GM04503 (cell line): ENCODE data around the gene DIP2A.
"Not testable (repeated sequence)": the region's sequence is repeated elsewhere in the genome, so short reads cannot be mapped to it uniquely, and the experiment has no call there.

Source experiments
- DNase-seq: peaks from one replicate; pipeline ENCODE4 v3.0.0-alpha.2; 2012; ENCODE audit warnings: low read depth

DIP2A gene

GRCh38 chr21:46425041-46425440, 33.6 kb upstream of the DIP2A start:
- no peak for DNase-seq

DNA sequence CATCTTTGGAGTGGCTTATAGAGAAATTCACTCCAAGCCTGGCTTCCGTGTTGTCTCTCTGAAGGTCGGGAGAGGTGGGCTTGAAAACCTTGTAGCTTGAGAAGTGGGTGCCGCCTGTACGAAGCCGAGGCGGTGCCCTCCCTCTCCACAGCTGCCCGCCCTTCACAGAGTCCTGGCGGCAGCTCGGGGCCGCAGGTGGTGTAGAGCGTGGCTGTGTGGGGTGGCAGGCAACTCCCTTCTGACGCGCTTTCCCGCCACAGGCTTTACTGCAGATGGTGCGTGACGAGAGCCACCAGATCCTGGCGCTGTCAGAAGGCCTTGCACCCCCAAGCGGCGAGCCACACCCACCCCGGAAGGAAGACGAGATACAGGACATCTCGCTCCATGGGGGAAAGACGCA, 33.1 kb upstream of the DIP2A start:
- no peak for DNase-seq

- DNase-seq = no peak
Observed at GRCh38 chr21:46426313-46427046, 32.2 kb upstream of the DIP2A start.

- no peak for DNase-seq
Observed at GRCh38 chr21:46427516-46427915, 31.2 kb upstream of the DIP2A start.

DNA sequence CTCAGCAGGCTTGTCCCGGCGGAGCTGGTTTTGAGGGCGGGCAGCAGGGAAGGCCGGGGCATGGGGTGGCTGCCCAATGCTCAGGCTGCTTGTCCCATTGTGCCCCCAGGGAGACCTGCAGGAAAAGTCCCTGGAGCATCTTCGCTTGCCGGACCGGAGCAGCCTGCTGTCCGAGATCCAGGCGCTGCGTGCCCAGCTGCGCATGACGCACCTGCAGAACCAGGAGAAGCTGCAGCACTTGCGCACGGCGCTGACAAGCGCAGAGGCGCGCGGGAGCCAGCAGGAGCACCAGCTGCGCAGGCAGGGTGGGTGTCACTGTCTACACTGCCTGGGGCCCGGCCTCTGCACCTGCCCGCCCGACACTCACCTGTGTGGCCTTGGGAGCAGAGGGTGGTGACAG, 30.4 kb upstream of the DIP2A start:
- DNase-seq = no peak

- no peak for DNase-seq
Observed at GRCh38 chr21:46428987-46429710, 29.5 kb upstream of the DIP2A start.

DNA sequence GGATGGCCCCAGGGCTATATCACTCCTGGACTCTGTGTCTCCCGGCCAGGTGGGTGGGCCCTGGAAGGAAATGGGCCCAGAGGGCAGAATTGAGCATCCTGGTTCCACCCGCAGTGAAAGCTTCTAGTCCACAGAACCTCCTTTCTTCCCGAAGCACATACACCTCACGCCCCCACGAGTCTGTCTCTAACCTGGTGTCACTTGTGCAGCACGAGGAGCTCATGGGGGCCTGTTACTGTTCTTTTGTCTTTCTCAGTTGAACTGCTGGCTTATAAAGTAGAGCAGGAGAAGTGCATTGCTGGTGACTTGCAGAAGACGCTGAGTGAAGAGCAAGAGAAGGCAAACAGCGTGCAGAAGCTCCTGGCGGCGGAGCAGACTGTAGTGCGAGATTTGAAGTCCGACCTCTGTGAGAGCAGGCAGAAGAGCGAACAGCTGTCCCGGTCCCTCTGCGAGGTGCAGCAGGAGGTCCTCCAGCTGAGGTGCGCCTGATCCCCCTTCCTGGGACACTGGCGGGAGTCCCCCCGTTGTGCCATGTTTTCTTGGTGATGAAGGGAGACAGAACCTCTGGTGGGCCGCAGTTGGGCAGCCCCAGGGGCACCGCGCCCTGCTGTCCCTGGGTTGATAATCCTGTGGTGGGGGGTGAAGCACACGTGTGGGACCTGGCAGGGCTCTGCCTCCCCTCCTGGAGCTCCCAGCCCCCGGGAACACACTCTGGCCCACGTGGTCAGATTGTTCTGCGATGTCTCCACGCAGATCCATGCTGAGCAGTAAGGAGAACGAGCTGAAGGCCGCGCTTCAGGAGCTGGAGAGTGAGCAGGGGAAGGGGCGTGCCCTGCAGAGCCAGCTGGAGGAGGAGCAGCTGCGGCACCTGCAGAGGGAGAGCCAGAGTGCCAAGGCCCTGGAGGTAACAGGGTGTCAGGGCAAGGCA, 28.7 kb upstream of the DIP2A start:
- no peak for DNase-seq

GRCh38 chr21:46431448-46431847, 27.2 kb upstream of the DIP2A start:
- DNase-seq = no peak

GRCh38 chr21:46431884-46432488, 26.7 kb upstream of the DIP2A start:
- DNase-seq = no peak

DNA sequence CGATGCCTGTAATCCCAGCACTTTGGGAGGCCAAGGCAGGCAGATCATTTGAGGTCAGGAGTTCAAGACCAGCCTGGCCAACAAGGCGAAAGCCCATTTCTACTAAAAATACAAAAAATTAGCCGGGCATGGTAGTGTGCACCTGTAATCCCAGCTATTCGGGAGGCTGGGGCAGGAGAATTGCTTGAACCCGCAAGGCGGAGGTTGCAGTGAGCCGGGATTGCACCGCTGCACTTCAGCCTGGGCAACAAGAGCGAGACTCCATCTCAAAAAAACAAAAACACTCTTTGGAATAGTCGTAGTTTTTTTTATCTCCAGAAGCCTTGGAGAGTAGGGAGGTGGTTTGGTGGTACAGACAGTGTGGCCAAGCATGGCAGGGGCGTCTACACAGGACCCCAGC, 25.6 kb upstream of the DIP2A start:
- not testable (repeated sequence) for DNase-seq

DNA sequence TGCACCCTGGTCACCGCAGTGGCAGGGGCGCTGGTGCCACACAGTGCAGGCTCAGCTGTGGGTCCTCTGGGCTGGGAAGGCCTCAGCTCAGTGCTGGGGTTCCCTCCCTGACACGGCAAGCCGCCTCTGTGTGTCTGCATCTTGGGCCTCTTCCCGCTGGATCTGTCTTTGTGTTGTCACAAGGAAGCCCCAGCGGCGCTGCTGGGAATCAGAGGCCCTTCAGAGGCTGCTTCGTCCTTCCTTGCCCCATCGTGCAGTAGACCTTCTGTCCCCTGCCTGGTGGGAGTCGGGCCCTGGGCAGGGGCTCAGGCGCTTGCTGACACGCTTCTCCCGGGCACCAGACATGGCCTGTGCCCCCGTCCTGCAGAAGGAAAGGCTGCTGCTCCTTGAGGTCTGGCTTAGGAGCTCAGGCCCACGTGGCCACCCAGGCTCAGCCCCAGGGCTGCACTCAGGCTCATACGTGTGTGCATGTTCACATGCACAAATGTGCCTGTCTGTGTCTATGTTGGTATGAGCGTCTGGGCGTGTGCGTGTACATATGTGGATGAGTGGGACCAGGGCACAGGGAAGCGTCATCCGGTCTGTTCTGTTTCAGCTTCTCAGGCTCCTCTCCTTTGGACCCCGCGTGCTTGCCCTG, 24.3 kb upstream of the DIP2A start:
- DNase-seq = no peak

DNA sequence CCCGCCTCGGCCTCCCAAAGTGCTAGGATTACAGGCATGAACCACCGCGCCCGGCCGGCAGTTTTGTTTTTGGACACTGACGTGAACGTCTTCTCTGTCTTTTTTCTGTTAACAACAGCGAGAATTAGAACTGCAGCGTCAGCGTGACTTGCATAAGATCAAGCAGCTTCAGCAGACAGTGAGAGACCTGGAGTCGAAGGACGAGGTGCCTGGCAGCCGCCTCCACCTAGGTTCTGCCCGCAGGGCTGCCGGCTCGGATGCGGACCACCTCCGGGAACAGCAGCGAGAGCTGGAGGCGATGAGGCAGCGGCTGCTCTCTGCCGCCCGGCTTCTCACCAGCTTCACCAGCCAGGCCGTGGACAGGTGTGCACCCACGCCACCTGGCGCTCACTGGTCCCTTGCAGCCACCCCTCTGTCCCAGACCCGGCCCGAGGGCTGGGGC, 22.9 kb upstream of the DIP2A start:
- no peak for DNase-seq

DNA sequence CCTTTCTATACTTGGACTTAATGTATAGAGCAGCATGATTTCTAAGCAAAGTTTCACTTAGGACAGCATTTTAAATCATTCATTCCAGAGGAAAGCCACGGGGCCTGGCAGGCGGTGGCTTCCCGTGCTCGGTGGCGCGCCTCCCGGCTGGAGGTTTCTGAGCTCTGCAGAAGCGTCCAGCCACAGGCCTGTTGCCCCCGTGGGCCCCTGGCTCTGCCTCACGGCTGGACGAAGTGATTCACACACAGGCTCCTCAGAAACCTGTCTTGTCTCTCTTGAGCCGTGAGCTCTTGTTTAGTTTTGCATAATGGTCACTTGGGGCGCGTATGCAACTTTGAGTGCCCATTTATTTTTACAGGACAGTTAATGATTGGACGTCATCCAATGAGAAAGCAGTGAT, 22.1 kb upstream of the DIP2A start:
- no peak for DNase-seq

DNA sequence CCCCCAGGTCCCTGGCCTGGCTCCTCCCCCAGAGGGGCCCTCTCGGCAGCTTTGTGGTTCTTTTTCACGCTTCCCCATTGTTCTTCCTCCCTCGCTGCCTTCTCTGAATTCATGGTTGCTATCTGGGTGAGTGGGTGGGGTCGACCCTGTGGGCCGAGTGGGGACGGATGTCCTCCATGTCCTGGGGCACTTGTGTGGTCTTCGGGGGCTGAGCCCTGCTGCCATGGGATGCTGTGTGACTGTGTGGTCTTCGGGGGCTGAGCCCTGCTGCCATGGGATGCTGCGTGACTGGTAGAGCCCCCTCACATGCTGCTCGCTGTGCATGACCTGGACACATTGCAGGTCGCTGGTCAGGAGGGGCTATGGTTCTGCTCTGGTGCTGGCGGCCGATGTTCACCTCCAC, 21.6 kb upstream of the DIP2A start:
- no peak for DNase-seq

- DNase-seq = no peak
Observed at GRCh38 chr21:46437511-46437910, 21.2 kb upstream of the DIP2A start.

GRCh38 chr21:46438241-46438640, 20.4 kb upstream of the DIP2A start:
- DNase-seq = no peak

DNA sequence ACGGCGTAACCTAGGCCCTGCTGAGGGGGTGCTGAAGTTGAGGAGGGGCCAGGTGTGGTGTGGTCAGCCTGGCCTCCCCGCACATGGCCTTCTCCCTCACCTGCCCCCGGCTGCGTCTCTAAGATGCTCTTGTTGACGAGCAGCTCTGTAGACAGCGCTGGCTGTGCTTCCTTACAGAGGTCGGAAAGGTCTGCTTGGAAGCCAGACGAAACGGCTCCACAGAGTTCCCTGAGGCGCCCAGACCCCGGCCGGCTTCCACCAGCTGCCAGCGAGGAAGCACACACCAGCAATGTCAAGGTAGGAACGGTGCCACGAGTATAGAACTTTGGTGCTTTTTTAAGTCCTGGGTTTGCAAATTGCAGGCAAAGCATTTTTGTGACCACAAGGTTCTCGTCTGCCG, 18.8 kb upstream of the DIP2A start:
- DNase-seq = no peak

- no peak for DNase-seq
Observed at GRCh38 chr21:46441331-46441730, 17.4 kb upstream of the DIP2A start.

DNA sequence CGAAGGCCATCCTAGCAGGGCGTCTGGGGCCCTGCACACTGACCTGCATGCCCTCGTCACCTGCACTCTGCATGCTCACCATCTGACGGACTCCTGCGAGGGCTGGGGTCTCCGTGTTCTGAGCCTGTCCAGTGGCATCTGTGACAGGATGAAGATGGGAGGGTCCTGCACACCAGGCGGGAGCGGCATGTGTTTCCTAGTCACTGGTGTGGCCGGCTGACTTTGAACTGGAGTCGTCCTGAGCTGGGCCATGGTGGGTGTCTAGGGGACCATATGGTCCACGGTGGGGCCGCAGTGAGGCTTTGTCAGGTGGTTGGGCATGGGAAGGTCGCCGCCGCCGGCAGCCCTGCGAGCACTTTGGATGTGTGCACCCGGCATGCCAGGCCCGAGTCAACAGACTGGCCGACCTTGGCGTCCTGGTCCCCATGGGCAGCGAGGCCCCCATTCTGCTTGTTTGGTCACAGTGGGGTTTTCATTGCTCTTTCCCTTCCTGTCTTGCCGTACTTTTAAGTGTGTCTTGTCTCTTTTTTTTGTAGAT, 16.7 kb upstream of the DIP2A start:
- no peak for DNase-seq

DNA sequence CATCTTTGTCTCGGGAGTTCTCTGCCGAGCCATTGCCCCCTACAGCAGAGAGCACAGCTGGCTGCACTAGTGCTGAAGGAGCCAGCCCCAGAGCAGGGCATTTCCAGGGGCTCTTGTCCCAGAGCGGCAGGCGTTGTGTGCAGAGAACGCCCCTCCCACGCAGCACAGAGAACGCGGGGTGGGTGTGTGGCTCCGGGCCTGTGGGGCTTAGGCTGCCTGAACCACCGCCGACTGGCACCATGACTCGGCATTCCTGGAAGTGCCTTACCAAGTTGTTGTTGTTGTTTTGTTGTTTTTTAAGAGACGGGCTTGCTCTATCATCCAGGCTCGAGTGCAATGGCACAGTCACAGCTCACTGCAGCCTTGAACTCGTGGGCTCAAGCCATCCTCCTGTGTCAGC, 15.8 kb upstream of the DIP2A start:
- DNase-seq = no peak

DNA sequence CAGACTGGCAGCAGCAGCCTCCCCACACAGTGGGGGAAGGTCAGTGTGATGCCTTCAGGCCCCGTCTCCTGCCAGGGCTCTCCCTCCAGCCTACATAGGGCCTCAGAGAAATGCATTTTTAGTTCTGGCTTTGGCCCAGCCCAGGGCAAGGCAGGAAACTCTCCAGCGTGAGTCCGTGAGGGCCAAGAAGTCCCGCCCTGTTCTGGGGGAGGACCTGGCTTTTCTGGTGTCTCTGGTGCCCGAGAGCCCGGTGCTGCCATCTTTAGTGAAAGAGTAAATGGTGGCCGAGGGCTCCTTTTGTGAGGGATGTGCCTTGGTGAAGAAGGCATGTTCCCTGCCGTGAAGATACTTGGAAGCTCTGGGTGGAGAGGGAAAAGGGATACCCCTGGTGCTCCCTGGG, 14.8 kb upstream of the DIP2A start:
- no peak for DNase-seq
